ENCODE data around the gene CATSPER4. TPM values are rescaled to one million over a fixed set of nuclear protein-coding genes. Genes with fewer than 3 reads are reported as not detected.

CATSPER4 gene
- total and polyA plus RNA-seq, 2 of the 13 experiments (the other 11 are each of a cell fraction or from before 2014, with no cell fraction given) = not detected

- TF ChIP-seq ZNF704 (CRISPR knock-in tag; IDR thresholded peaks at IDR 0.05; ENCODE audit: borderline replicate concordance) = 0 out of 2 replicates have a peak, but pooled peaks have one; percentile 32
- no peak for TF ChIP-seq ZBTB49 (CRISPR knock-in tag; IDR thresholded peaks at IDR 0.05; ENCODE audit: borderline replicate concordance)
- no peak for TF ChIP-seq ATM (IDR thresholded peaks at IDR 0.05; ENCODE audit: borderline replicate concordance)
- TF ChIP-seq NR2F2 (IDR thresholded peaks at IDR 0.05; ENCODE audit: borderline replicate concordance, low read depth) = peak; percentile 37; the same call in 1 of the 2 replicates
- peak; percentile 12; the same call in 1 of the 2 replicates for TF ChIP-seq NFYC (CRISPR knock-in tag; IDR thresholded peaks at IDR 0.05)
- no peak for TF ChIP-seq TRAFD1 (CRISPR knock-in tag; IDR thresholded peaks at IDR 0.05; ENCODE audit: borderline replicate concordance)
- TF ChIP-seq ZNF235 (CRISPR knock-in tag; IDR thresholded peaks at IDR 0.05; ENCODE audit: borderline replicate concordance) = no peak
- no peak for TF ChIP-seq ZNF816 (CRISPR knock-in tag; IDR thresholded peaks at IDR 0.05; ENCODE audit: borderline replicate concordance)
- no peak for TF ChIP-seq ZNF446 (CRISPR knock-in tag; IDR thresholded peaks at IDR 0.05)
- no peak; the same call in 1 of the 2 replicates for TF ChIP-seq ZSCAN29 (CRISPR knock-in tag; conservative IDR thresholded peaks at IDR 0.05)
- peak; percentile 62; the same call in 1 of the 2 replicates for TF ChIP-seq YEATS2 (CRISPR knock-in tag; IDR thresholded peaks at IDR 0.05; ENCODE audit: borderline replicate concordance)
- TF ChIP-seq NONO (IDR thresholded peaks at IDR 0.05) = no peak
- peak; percentile 84 for TF ChIP-seq NONO (CRISPR knock-in tag; conservative IDR thresholded peaks at IDR 0.05)
- TF ChIP-seq PTBP1 (IDR thresholded peaks at IDR 0.05; ENCODE audit: low read depth, low read length, poor library complexity, severe bottlenecking) = no peak
- peak; percentile 44; the same call in 1 of the 2 replicates for TF ChIP-seq ZNF354B (CRISPR knock-in tag; IDR thresholded peaks at IDR 0.05)
- TF ChIP-seq ZNF644 (CRISPR knock-in tag; IDR thresholded peaks at IDR 0.05; ENCODE audit: low read depth) = no peak
- TF ChIP-seq RAD21 (CRISPR knock-in tag; IDR thresholded peaks at IDR 0.05) = no peak
These were observed 34.8 kb downstream of the CATSPER4 start (continued) for GRCh38 chr1:26225033-26225831.
